Activated T-helper 1 cell treated with Interleukin-2 at 50 U/mL for 16 hours (primary cell): ENCODE results near the gene ORC4.
"Not testable (repeated sequence)": the region's sequence is repeated elsewhere in the genome, so short reads cannot be mapped to it uniquely, and the experiment has no call there.

Source experiments
- DNase-seq: peaks from one replicate; pipeline ENCODE4 v3.0.0-alpha.2; 2020; ENCODE audit warnings: low read depth

Gene ORC4

GRCh38 chr2:148013876-148014275, 6.7 kb downstream of the ORC4 start:
- DNase-seq: no peak

- not testable (repeated sequence) for DNase-seq
Measured at GRCh38 chr2:148008411-148008810, 12.1 kb downstream of the ORC4 start.

- no peak for DNase-seq
Measured at GRCh38 chr2:148007219-148007900, 13.2 kb downstream of the ORC4 start.

- no peak for DNase-seq
Measured at GRCh38 chr2:148006249-148007007, 14.1 kb downstream of the ORC4 start.

GRCh38 chr2:148002420-148002819, 18.1 kb downstream of the ORC4 start:
- DNase-seq: not testable (repeated sequence)

GRCh38 chr2:148000095-148000494, 20.4 kb downstream of the ORC4 start:
- no peak for DNase-seq

- no peak for DNase-seq
Measured at GRCh38 chr2:147999126-147999525, 21.4 kb downstream of the ORC4 start.

GRCh38 chr2:147998203-147998602, 22.3 kb downstream of the ORC4 start:
- DNase-seq: no peak

- no peak for DNase-seq
Measured at GRCh38 chr2:147996828-147997227, 23.7 kb downstream of the ORC4 start.

GRCh38 chr2:147994965-147995364, 25.6 kb downstream of the ORC4 start:
- not testable (repeated sequence) for DNase-seq

GRCh38 chr2:147989809-147990403, 30.6 kb downstream of the ORC4 start:
- no peak for DNase-seq

- DNase-seq: no peak
Measured at GRCh38 chr2:147989102-147989501, 31.4 kb downstream of the ORC4 start.

- no peak for DNase-seq
Measured at GRCh38 chr2:147980940-147981528, 39.5 kb downstream of the ORC4 start.

- DNase-seq: no peak
Measured at GRCh38 chr2:147977679-147978078, 42.9 kb downstream of the ORC4 start.

- DNase-seq: no peak
Measured at GRCh38 chr2:147976102-147976501, 44.4 kb downstream of the ORC4 start.

- DNase-seq: no peak
Measured at GRCh38 chr2:147968571-147968970, 52.0 kb downstream of the ORC4 start.

- DNase-seq: no peak
Measured at GRCh38 chr2:147952118-147952517, 68.4 kb downstream of the ORC4 start.

GRCh38 chr2:147945660-147946059, 74.9 kb downstream of the ORC4 start:
- DNase-seq: no peak

GRCh38 chr2:147939313-147939712, 81.2 kb downstream of the ORC4 start:
- no peak for DNase-seq

- DNase-seq: no peak
Measured at GRCh38 chr2:147937744-147938349, 82.7 kb downstream of the ORC4 start.

GRCh38 chr2:147934881-147935620, 85.5 kb downstream of the ORC4 start:
- DNase-seq: no peak

- DNase-seq: no peak
Measured at GRCh38 chr2:147933931-147934330, 86.6 kb downstream of the ORC4 start.
